Glutamatergic neuron (in vitro differentiated cells): ENCODE measurements around the gene HPCA. TPM values are rescaled to one million over a fixed set of nuclear protein-coding genes. Genes with fewer than 3 reads are reported as not detected.

ENCODE experiments used
- DNase-seq: peaks from one replicate; pipeline ENCODE4 v3.0.0; 2022
- H3K27ac Mint-ChIP-seq: one replicate; pipeline ENCODE4 v1.8.0; 2020; ENCODE audit warnings: mild to moderate bottlenecking, mixed read lengths, inconsistent platforms; ENCODE audit not compliant: unreplicated experiment
- H3K27me3 Mint-ChIP-seq: one replicate; pipeline ENCODE4 v1.8.0; 2020; ENCODE audit warnings: mild to moderate bottlenecking, moderate library complexity, mixed read lengths, inconsistent platforms; ENCODE audit not compliant: unreplicated experiment
- H3K36me3 Mint-ChIP-seq: one replicate; pipeline ENCODE4 v1.8.0; 2020; ENCODE audit warnings: mild to moderate bottlenecking, mixed read lengths, inconsistent platforms; ENCODE audit not compliant: unreplicated experiment
- H3K4me1 Mint-ChIP-seq: one replicate; pipeline ENCODE4 v1.8.0; 2020; ENCODE audit warnings: mild to moderate bottlenecking, low read depth, mixed read lengths, inconsistent platforms; ENCODE audit not compliant: unreplicated experiment
- H3K4me3 Mint-ChIP-seq: one replicate; pipeline ENCODE4 v1.8.0; 2020; ENCODE audit warnings: mild to moderate bottlenecking, mixed read lengths, inconsistent platforms; ENCODE audit not compliant: unreplicated experiment
- H3K9me3 Mint-ChIP-seq: one replicate; pipeline ENCODE4 v1.8.0; 2020; ENCODE audit warnings: mild to moderate bottlenecking, moderate library complexity, mixed read lengths, inconsistent platforms; ENCODE audit not compliant: unreplicated experiment
- total RNA-seq: library from RNA; stranded (reverse); fragmentation: NEBNext Ultra II Directional; extraction: Animal tissue kit (Norgen Biotek cat#: 25700); gene quantifications from one replicate; pipeline ENCODE4 v1.2.1, GENCODE V29; 2021; ENCODE audit not compliant: unreplicated experiment
- TF ChIP-seq, protein P1 (sequence below): fragments of 200-600 bp; sonication (generic); IDR thresholded peaks from one replicate; pipeline ENCODE4 v1.5.0; 2021; ENCODE audit not compliant: partially characterized antibody, unreplicated experiment

HPCA gene
- total RNA-seq, 1 donor from 2014 or later, result 156 TPM

DNA sequence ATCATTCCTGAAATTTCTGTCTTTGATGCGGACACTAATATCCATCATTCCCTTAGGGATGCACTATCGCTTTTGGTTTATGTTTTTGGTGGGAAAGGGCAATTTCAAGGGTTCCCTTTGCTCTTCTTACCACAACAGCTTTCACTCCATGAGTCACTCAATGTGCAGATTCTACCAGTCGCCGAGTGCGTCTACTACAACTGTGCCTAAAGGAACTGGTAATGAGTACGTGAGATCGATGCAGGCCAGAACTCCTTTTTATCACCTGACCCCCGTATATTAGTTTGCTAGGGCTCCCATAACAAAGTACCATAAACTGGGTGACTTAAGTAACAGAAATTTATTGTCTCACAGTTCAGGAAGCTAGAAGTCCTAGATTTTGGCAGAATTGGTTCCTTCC is 42.4 kb downstream of the HPCA start:
- DNase-seq, result no peak

DNA sequence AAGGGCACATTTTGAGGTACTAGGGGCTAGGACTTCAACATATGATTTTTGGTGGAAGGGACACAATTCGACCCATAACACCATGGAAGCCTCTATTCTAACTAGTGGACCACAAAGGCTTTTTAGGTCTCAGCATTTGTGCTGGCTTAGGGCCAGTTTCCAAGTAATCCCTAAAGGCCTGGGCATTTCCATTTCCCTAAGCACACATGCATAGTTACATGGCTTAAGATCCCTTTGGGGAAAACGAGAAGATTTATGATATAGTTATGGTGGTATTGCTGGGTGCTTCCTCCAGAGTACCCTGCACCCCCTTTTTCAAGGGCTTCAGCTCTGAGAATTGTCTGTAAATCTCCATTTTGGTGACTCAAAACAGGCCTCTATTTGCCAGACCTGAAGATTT is 43.1 kb downstream of the HPCA start:
- Mint-ChIP-seq H3K27ac (no peak overlapping the region), H3K27me3 (peaks cover 14% of the 10 kb centered on the region), H3K9me3 (peaks cover 4% of the 10 kb centered on the region), H3K4me3 (no peak overlapping the region), H3K4me1 (peaks cover 7% of the 10 kb centered on the region), H3K36me3 (no peaks in the 10 kb centered on the region)
- no peak for DNase-seq
- TF ChIP-seq, protein P1, sequence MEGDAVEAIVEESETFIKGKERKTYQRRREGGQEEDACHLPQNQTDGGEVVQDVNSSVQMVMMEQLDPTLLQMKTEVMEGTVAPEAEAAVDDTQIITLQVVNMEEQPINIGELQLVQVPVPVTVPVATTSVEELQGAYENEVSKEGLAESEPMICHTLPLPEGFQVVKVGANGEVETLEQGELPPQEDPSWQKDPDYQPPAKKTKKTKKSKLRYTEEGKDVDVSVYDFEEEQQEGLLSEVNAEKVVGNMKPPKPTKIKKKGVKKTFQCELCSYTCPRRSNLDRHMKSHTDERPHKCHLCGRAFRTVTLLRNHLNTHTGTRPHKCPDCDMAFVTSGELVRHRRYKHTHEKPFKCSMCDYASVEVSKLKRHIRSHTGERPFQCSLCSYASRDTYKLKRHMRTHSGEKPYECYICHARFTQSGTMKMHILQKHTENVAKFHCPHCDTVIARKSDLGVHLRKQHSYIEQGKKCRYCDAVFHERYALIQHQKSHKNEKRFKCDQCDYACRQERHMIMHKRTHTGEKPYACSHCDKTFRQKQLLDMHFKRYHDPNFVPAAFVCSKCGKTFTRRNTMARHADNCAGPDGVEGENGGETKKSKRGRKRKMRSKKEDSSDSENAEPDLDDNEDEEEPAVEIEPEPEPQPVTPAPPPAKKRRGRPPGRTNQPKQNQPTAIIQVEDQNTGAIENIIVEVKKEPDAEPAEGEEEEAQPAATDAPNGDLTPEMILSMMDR, result no peak

More for the DNA sequence above, 42.4 kb downstream of the HPCA start:
- H3K4me1 Mint-ChIP-seq, result peaks cover 7% of the 10 kb centered on the region
- TF ChIP-seq, protein P1, result no peak
- H3K4me3 Mint-ChIP-seq, result no peak overlapping the region
- H3K27ac Mint-ChIP-seq, result no peak overlapping the region
- H3K36me3 Mint-ChIP-seq, result no peaks in the 10 kb centered on the region
- H3K9me3 Mint-ChIP-seq, result peaks cover 4% of the 10 kb centered on the region
- peaks cover 16% of the 10 kb centered on the region for H3K27me3 Mint-ChIP-seq

DNA sequence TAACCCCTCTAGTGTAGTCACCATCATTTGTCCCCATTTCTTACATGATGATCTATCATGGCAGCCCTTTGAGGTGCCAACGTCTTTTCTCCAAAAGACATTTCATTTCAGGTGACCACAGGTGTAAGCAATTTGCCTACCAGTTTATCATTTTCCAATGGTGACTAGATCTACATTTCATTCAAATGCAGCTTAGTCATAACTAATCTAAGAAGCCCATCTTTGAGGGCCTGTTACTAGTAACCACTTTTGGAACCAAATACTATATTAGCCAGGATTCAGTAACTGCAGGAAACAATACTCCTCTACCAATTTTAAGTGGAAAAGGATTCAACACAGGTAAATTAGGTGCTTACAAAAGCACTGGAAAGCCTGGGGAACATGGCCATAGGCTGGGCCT is 45.5 kb downstream of the HPCA start:
- Mint-ChIP-seq H3K36me3 (no peaks in the 10 kb centered on the region), H3K27ac (no peak overlapping the region), H3K4me3 (no peak overlapping the region), H3K9me3 (peaks cover 2% of the 10 kb centered on the region), H3K4me1 (no peaks in the 10 kb centered on the region), H3K27me3 (peaks cover 6% of the 10 kb centered on the region)
- TF ChIP-seq, protein P1, result no peak
- DNase-seq, result no peak

DNA sequence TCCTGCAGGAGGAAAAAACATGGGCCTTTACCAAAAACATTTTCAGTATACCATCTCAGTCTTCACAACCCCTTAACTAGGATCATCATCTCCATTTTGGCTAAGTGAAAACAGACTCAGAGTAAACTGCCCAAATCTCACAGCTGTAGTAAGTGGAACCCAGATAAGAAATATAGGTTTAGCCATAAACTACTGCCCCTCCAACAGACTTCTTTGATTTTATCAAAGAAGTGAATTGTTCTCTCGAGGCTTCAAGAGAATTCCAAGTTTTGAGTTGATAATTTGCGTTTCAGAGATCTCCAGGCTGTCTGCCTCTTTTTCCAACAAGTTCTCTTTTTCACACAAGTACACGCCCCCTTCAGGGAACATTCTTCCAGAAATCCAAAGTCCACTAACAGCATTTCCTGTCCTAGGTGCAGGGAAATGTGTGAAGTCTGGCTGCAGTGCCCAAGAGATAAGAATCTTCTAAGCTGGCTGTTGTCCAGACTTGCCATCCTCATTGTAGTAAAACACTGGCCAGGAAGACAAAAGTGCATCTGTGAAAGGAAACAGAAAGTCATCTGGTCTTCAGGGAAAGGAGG is 47.5 kb downstream of the HPCA start:
- Mint-ChIP-seq H3K4me1 (no peaks in the 10 kb centered on the region), H3K27me3 (peaks cover 2% of the 10 kb centered on the region), H3K27ac (no peak overlapping the region), H3K36me3 (peaks cover 8% of the 10 kb centered on the region), H3K9me3 (no peaks in the 10 kb centered on the region), H3K4me3 (no peak overlapping the region)
- no peak for DNase-seq
- TF ChIP-seq, protein P1, result no peak

DNA sequence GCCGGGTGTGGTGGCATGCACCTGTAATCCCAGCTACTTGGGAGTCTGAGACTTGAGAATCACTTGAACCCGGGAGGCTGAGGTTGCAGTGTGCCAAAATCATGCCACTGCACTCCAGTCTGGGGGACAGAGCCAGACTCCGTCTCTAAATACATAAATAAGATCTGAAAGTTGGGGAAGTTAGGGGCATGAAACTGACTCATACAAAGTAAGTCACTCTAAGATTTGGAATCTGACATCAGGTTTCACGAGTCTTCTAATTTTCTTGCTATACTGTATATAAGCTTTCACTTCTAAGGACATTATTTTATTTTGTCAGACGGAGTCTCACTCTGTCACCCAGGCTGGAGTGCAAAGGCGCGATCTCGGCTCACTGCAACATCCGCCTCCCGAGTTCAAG is 48.2 kb downstream of the HPCA start:
- Mint-ChIP-seq H3K9me3 (no peaks in the 10 kb centered on the region), H3K4me3 (no peak overlapping the region), H3K27me3 (peaks cover 2% of the 10 kb centered on the region), H3K36me3 (peaks cover 9% of the 10 kb centered on the region), H3K27ac (no peak overlapping the region), H3K4me1 (no peaks in the 10 kb centered on the region)
- DNase-seq, result no peak
- TF ChIP-seq, protein P1, result no peak
